Panc1 (cell line): Measurements from ENCODE around the gene SCGB1A1. TPM values are rescaled to one million over a fixed set of nuclear protein-coding genes. Genes with fewer than 3 reads are reported as not detected.

Experiments
- ATAC-seq: fragments of 200-7000 bp; cut with Tn5 transposase; 2 replicates; pipeline ENCODE4 v1.9.1; 2020; ENCODE audit warnings: mild to moderate bottlenecking, moderate library complexity
- BruUV-seq: library from RNA; stranded (reverse); fragments of 400-500 nt; replicated peaks from 2 replicates; lab custom pipeline; 2021; lab: Mats Ljungman, UMichigan
- CTCF ChIA-PET: fragments of 300-600 bp; sonication (Branson Sonifier 250); formaldehyde crosslinking; loops from one replicate; lab custom pipeline; 2022; ENCODE audit warnings: antibody characterized with exemption; lab: Charles Lee
- POLR2A ChIA-PET: fragments of 300-600 bp; sonication (Branson Sonifier 250); formaldehyde crosslinking; loops from one replicate; lab custom pipeline; 2022; ENCODE audit warnings: antibody characterized with exemption; lab: Charles Lee
- DNase-seq: peaks from one replicate; pipeline ENCODE4 v3.0.0-alpha.2; 2010; ENCODE audit warnings: low read depth, low spot score
- H3K27ac ChIP-seq: 2 replicates; pipeline ENCODE4 v1.5.1; 2011; ENCODE audit warnings: mild to moderate bottlenecking, low read length, inconsistent platforms
- H3K27me3 ChIP-seq: fragments of 200-500 bp; sonication (Bioruptor generic); 2 replicates; pipeline ENCODE4 v1.6.0; 2014; ENCODE audit warnings: low read length, inconsistent platforms; ENCODE audit not compliant: control insufficient read depth, insufficient read depth
- H3K36me3 ChIP-seq: fragments of 200-500 bp; sonication (Bioruptor generic); 2 replicates; pipeline ENCODE4 v1.5.1; 2014; ENCODE audit warnings: inconsistent platforms, mild to moderate bottlenecking, low read length, moderate library complexity; ENCODE audit not compliant: control insufficient read depth, insufficient read depth
- H3K4me1 ChIP-seq: 2 replicates; pipeline ENCODE4 v1.5.1; 2011; ENCODE audit warnings: inconsistent platforms, mild to moderate bottlenecking, low read length, moderate library complexity; ENCODE audit not compliant: control insufficient read depth, insufficient read depth
- H3K4me3 ChIP-seq, 2 experiments: 2 replicates each; pipeline ENCODE4 v1.5.1; 2011 to 2012; ENCODE audit warnings: low read depth in 2 of 2, low read length in 2 of 2, mild to moderate bottlenecking in 2 of 2, inconsistent platforms in 1 of 2, moderate library complexity in 1 of 2
- H3K9me3 ChIP-seq: fragments of 200-500 bp; sonication (Bioruptor generic); 2 replicates; pipeline ENCODE4 v1.5.1; 2014; ENCODE audit warnings: low read depth, mild to moderate bottlenecking, inconsistent platforms, low read length, moderate library complexity; ENCODE audit not compliant: control insufficient read depth, insufficient read depth
- POLR2AphosphoS5 ChIP-seq: IDR thresholded peaks from 2 replicates; pipeline ENCODE4 v1.6.1; 2012; ENCODE audit warnings: mild to moderate bottlenecking, low read depth, low read length, moderate library complexity
- REST ChIP-seq, 2 experiments: IDR thresholded peaks; 2 replicates each; pipeline ENCODE4 v1.6.1; 2011 to 2012; ENCODE audit warnings: low read depth in 2 of 2, control low read depth in 1 of 2, low read length in 1 of 2, mild to moderate bottlenecking in 1 of 2, moderate library complexity in 1 of 2; ENCODE audit not compliant: insufficient read depth in 1 of 2
- SIN3A ChIP-seq: IDR thresholded peaks from 2 replicates; pipeline ENCODE4 v1.6.1; 2012; ENCODE audit warnings: low read depth, mild to moderate bottlenecking, low read length, moderate library complexity, borderline replicate concordance; ENCODE audit not compliant: insufficient read depth
- TCF7L2 ChIP-seq: IDR thresholded peaks from 2 replicates; pipeline ENCODE4 v1.6.1; 2011; ENCODE audit warnings: mild to moderate bottlenecking, low read depth, low read length, inconsistent platforms
- in situ Hi-C: cut with HindIII; loops from 2 replicates; pipeline ENCODE4 v1.10.0; 2016; ENCODE audit warnings: low sequenced_read_pairs, low pct_unique_long_range_greater_than_20kb
- intact Hi-C: fragments of 100-400 bp; cut with micrococcal nuclease; formaldehyde crosslinking; loops from one replicate; pipeline ENCODE4 v1.10.0; 2022; ENCODE audit not compliant: unreplicated experiment
- total RNA-seq: library from RNA; stranded (reverse); gene quantifications from one replicate; pipeline ENCODE4 v1.2.1, GENCODE V29; 2021; ENCODE audit not compliant: unreplicated experiment
- TF ChIP-seq, protein P1 (sequence below): fragments of 450-650 bp; IDR thresholded peaks from 2 replicates; pipeline ENCODE4 v1.5.1; 2017; ENCODE audit warnings: mild to moderate bottlenecking

Gene SCGB1A1
- total RNA-seq, 1 experiment from 2014 or later, result 1.1 TPM

GRCh38 chr11:62433141-62433903, 14.5 kb downstream of the SCGB1A1 start:
- Histone ChIP-seq H3K27ac (peak overlapping the region; percentile 98), H3K36me3 (no peaks in the 10 kb centered on the region), H3K27me3 (no peaks in the 10 kb centered on the region), H3K4me3 (peak overlapping the region in 1 of 2 experiments; percentile 29; a peak in 3 of 4 replicates), H3K9me3 (no peaks in the 10 kb centered on the region), H3K4me1 (peaks cover 56% of the 10 kb centered on the region)
- ATAC-seq, result peak; percentile 82
- no TSS peak for BruUV-seq
- DNase-seq, result no peak
- intact Hi-C loops (no loop called here), in situ Hi-C loops (no loop called here)
- CTCF ChIA-PET, result interaction anchor here (0.6 to 1.2 kb wide), 4 partner anchors 9 to 241 kb away, joined by 3 to 6 read pairs (median 4); no protein-coding TSS in a partner anchor
- POLR2A ChIA-PET, result interaction anchor here (0.6 kb wide), 2 partner anchors 50 to 129 kb away, joined by 3 to 4 read pairs; no protein-coding TSS in a partner anchor
- TF ChIP-seq, protein P1, sequence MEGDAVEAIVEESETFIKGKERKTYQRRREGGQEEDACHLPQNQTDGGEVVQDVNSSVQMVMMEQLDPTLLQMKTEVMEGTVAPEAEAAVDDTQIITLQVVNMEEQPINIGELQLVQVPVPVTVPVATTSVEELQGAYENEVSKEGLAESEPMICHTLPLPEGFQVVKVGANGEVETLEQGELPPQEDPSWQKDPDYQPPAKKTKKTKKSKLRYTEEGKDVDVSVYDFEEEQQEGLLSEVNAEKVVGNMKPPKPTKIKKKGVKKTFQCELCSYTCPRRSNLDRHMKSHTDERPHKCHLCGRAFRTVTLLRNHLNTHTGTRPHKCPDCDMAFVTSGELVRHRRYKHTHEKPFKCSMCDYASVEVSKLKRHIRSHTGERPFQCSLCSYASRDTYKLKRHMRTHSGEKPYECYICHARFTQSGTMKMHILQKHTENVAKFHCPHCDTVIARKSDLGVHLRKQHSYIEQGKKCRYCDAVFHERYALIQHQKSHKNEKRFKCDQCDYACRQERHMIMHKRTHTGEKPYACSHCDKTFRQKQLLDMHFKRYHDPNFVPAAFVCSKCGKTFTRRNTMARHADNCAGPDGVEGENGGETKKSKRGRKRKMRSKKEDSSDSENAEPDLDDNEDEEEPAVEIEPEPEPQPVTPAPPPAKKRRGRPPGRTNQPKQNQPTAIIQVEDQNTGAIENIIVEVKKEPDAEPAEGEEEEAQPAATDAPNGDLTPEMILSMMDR, result no peak
- TF ChIP-seq TCF7L2, result peak; percentile 98
- no peak for TF ChIP-seq SIN3A
- peak; percentile 68; the same call in 1 of the 2 replicates for TF ChIP-seq POLR2AphosphoS5
- 0 out of 4 replicates have a peak, but pooled peaks of 1 of the 2 experiments have one; percentile 14 for TF ChIP-seq REST (IDR thresholded peaks at IDR 0.05; ENCODE audit: insufficient read depth in 1 of 2, low read depth in 2 of 2, low read length in 1 of 2)

- ATAC-seq, result peak; percentile 78; the same call in 1 of the 2 replicates
- H3K27ac ChIP-seq, result peak overlapping the region; percentile 98
- H3K4me1 ChIP-seq, result peaks cover 60% of the 10 kb centered on the region
- intact Hi-C loops, result no loop called here
- no peaks in the 10 kb centered on the region for H3K27me3 ChIP-seq
- no peaks in the 10 kb centered on the region for H3K9me3 ChIP-seq
- no peak for DNase-seq
- POLR2A ChIA-PET, result no interaction called here
- no peaks in the 10 kb centered on the region for H3K36me3 ChIP-seq
- in situ Hi-C loops, result no loop called here
- peak overlapping the region in 1 of 2 experiments; percentile 29; a peak in 3 of 4 replicates for H3K4me3 ChIP-seq
- peak; percentile 80 for TF ChIP-seq TCF7L2
- TF ChIP-seq, protein P1, result no peak
- no peak for TF ChIP-seq REST (IDR thresholded peaks at IDR 0.05; ENCODE audit: insufficient read depth in 1 of 2, low read depth in 2 of 2, low read length in 1 of 2)
- 0 out of 2 replicates have a peak, but pooled peaks have one; percentile 11 for TF ChIP-seq POLR2AphosphoS5
- BruUV-seq, result no TSS peak
- CTCF ChIA-PET, result interaction anchor here (0.6 to 1.2 kb wide), 4 partner anchors 9 to 241 kb away, joined by 3 to 6 read pairs (median 4); no protein-coding TSS in a partner anchor
Observed at GRCh38 chr11:62433904-62434276, 15.1 kb downstream of the SCGB1A1 start.
